C4-2B (cell line): ENCODE data around the gene ESPN.
"Not testable (repeated sequence)": the region's sequence is repeated elsewhere in the genome, so short reads cannot be mapped to it uniquely, and the experiment has no call there.

Source experiments
- H3K27ac ChIP-seq: fragments of 450-650 bp; 2 replicates; pipeline ENCODE4 v1.5.1; 2017
- CTCF ChIP-seq: fragments of 450-650 bp; conservative IDR thresholded peaks from 2 replicates; pipeline ENCODE4 v1.5.1; 2017; ENCODE audit warnings: mild to moderate bottlenecking
- ZFX ChIP-seq: fragments of 450-650 bp; IDR thresholded peaks from 2 replicates; pipeline ENCODE4 v1.6.1; 2017

ESPN gene

GRCh38 chr1:6490181-6491080 lies 65.9 kb downstream of the ESPN start:
- TF ChIP-seq CTCF (peak; percentile 80; the same call in 1 of the 2 replicates), ZFX (peak; percentile 57; the same call in 1 of the 2 replicates)
- peak overlapping the region; percentile 88 for H3K27ac ChIP-seq

- TF ChIP-seq CTCF (no peak), ZFX (no peak)
- H3K27ac ChIP-seq = peak overlapping the region; percentile 88
Observed at GRCh38 chr1:6491081-6491449, 66.5 kb downstream of the ESPN start.

GRCh38 chr1:6491480-6491962 lies 66.9 kb downstream of the ESPN start, which contains the start of gene PLEKHG5:
PLEKHG5 (minus strand) TSS chr1:6491667; CDS start chr1:6477571, 14,096 bp downstream.
- H3K27ac ChIP-seq = peak within 1 kb of the TSS; percentile 88

GRCh38 chr1:6491966-6492365 lies 67.4 kb downstream of the ESPN start:
- no peak overlapping the region; the same call in 1 of the 2 replicates for H3K27ac ChIP-seq
- TF ChIP-seq ZFX (no peak), CTCF (no peak)

More at GRCh38 chr1:6491480-6491962, 66.9 kb downstream of the ESPN start, which contains the start of gene PLEKHG5:
- TF ChIP-seq ZFX = no peak
- TF ChIP-seq CTCF = no peak

- H3K27ac ChIP-seq = not testable (repeated sequence)
Observed at GRCh38 chr1:6493834-6494223, 69.3 kb downstream of the ESPN start.

GRCh38 chr1:6494627-6495026 lies 70.1 kb downstream of the ESPN start:
- no peak overlapping the region for H3K27ac ChIP-seq
- TF ChIP-seq ZFX (no peak), CTCF (no peak)

- H3K27ac ChIP-seq = no peak overlapping the region
- TF ChIP-seq CTCF (no peak), ZFX (no peak)
Observed at GRCh38 chr1:6495041-6495441, 70.5 kb downstream of the ESPN start.
